T-helper 2 cell treated with Interferon-gamma antibody and Interleukin-4, amounts not matched to agents 100 ng/mL and 5 ng/mL, for 36 hours (primary cell): Measurements from ENCODE around the gene STK31. TPM values are rescaled to one million over a fixed set of nuclear protein-coding genes. Genes with fewer than 3 reads are reported as not detected.
"Not testable (repeated sequence)": the region's sequence is repeated elsewhere in the genome, so short reads cannot be mapped to it uniquely, and the experiment has no call there.

Experiments used
- intact Hi-C: fragments of 100-400 bp; cut with micrococcal nuclease; formaldehyde crosslinking; loops from one replicate; pipeline ENCODE4 v1.15.1; 2023
- total RNA-seq: library from RNA; stranded (reverse); gene quantifications from 2 replicates; pipeline ENCODE4 v1.2.3, GENCODE V29; 2022

The STK31 gene
- total RNA-seq, 1 donor from 2014 or later: 0.32 TPM

DNA sequence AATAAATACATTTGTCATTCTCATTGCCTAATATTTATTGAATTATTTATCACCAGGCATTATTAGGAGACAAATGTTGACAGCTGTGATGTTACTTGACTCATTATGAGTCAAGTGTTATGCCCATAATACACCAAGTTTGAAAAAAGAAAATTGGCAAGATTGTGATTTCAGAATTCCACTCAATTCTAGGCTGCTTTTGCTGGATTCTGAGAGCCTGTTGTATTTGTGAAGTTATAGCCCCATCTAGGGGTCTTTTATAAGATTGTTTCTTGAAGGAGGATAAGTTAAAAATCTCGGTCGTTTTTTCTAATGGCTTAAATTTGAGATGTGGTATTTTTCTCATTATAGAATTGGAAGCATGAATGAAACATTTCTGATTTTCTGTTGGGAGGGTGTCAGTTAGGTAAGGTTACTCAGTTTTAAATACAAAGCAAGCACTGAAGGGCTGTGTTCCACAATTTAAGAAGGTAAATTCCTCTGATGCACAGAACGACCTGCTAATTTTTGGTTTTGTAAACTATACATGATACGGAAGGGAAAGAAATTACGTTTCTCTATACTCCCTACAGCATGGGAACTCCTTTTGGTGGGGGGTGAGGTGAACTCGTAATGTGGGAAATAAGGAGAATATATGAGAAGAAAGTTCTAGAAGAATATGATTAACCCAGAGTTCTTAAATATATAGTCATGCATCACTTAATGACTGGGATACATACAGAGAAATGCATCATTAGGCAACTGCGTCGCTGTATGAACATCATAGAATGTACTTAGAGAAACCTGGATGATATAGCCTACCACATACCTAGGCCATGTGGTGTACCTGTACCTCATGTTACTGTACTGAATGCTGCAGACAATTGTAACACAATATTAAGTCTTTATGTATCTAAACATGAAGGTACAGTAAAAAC is 2.6 kb downstream of the STK31 start:
- intact Hi-C loops: loop anchor here (1.0 to 2.0 kb wide), 3 partner anchors 142 to 440 kb away; no protein-coding TSS in a partner anchor

DNA sequence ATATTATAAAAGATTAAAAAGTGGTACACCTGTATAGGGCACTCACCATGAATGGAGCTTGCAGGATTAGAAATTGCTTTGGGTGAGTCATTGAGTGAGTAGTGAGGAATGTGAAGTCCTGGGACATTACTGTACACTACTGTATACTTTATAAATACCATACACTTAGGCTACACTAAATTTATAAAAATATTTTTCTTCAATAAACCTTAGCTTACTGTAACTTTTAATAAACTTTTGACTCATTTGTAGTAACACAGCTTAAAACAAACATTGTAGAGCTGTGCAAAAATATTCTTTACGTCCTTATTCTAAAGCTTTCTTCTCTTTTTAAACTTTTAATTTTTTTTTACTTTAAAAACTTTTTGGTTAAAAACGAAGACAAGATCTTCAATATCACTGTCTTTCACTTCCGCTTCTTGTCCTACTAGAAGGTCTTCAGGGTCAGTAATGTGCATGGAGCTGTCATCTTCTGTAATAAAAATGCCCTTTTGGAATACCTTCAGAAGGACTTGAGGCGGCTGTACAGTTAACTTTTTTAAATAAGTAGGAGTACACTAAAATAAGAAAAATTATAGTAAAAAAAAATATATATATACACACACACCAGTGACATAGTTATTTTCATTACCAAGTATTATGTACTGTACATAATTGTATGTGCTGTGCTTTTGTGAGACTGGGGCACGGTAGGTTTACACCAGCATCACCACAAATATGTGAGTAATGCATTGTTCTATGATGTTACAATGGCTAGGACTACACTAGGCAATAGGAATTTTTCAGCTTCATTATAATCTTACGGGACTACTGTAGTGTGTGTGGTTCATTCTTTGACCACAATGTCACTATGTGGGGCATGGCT is 3.5 kb downstream of the STK31 start:
- intact Hi-C loops: loop anchor here (2.0 kb wide), 1 partner anchor 441 kb away; no protein-coding TSS in a partner anchor

GRCh38 chr7:23714150-23714464 is 4.1 kb downstream of the STK31 start:
- intact Hi-C loops: no loop called here

DNA sequence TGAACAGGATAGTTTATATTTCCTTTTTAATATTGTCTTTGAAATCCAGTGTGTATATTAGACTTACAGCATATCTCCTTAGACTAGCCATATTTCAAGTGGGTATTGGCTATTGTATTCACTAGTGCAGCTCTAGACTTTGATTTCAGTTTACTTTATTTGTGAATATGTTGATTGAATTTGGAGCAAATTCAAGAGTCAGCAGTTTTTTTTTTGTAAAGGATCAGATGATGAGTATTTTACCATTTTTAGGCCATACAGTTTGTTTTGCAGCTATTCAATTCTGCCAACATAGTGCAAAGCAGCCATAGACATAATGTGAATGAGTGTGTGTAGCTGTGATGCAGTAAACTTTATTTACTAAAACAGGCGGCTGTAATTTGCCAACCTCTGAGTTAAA is 4.6 kb downstream of the STK31 start:
- intact Hi-C loops: no loop called here

DNA sequence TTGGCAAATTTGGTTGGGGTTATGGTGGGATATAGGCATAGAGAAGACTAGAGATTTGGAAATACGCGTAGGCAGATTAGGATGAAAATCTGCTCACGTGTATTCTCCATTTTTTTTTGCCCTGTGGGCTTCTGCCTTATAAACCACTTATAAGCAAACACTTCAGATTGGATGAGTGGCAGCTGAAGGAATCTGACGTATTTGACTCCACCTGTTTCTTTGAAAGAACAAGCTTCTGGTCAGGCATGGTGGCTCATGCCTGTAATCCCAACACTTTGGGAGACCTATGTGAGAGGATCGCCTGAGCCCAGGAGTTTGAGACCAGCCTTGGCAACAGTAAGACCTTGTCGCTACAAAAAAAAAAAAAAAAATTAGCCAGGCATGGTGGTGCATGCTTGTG is 5.1 kb downstream of the STK31 start:
- intact Hi-C loops: no loop called here

DNA sequence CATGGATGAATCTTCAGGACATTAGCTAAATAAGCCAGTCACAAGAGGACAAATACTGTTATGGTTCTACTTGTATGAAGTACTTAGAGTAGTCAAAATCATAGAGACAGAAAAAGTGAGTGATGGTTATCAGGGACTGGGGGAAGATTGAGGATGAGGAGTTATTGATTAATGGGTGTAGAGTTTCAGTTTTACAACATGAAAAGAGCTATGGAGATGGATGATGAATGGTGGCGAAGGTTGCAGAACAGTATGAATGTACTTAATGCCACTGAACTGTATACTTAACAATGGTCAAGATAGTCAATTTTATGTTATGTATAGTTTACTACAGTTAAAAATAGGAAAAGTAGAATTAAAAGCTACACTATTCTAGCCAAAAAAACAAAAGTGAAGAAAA is 7.8 kb downstream of the STK31 start:
- intact Hi-C loops: no loop called here

- intact Hi-C loops: no loop called here
Observed at GRCh38 chr7:23721456-23721855, 11.4 kb downstream of the STK31 start.

- intact Hi-C loops: not testable (repeated sequence)
Observed at GRCh38 chr7:23722587-23723216, 12.7 kb downstream of the STK31 start.

DNA sequence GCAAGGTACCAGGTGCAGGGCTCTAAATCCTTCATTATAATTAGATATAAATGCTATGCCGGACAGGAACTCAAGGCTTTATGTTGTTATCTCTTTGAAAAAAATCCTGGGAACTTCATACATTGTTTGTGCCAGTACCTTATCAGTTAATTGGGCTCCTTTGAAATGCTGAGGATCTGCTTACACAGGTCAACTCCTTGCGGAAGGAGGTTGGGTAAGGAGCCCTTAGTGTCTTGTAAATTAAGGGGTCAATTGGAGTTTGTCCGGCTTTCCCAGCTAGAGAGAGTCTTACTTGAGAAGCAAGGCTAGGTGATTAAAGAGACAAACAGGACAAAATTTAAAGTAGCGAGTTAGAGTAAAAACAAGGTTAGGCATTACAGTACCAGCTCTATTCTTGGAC is 14.1 kb downstream of the STK31 start:
- intact Hi-C loops: not testable (repeated sequence)

DNA sequence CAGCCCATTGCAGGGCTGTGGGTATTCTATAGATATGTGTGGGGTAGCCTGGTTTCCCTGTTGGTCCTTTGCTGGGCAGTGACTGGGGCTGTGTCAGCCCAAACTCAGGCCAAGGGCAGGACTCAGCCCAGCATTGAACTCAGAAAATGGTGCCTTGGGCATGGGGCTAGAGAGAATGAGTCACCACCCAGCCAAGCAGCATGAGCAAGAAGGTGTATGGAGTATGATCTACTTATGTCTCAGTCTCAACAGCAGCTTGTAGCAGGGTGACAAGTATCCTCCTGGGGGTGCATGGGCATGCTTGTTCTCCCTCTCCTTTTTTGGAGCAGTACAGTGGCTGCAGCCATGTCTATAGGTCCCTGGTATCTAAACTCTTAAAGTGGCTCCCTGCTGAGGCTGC is 32.0 kb downstream of the STK31 start:
- intact Hi-C loops: no loop called here

GRCh38 chr7:23743226-23743625 is 33.2 kb downstream of the STK31 start:
- intact Hi-C loops: no loop called here

- intact Hi-C loops: no loop called here
Observed at GRCh38 chr7:23746629-23747028, 36.6 kb downstream of the STK31 start.

DNA sequence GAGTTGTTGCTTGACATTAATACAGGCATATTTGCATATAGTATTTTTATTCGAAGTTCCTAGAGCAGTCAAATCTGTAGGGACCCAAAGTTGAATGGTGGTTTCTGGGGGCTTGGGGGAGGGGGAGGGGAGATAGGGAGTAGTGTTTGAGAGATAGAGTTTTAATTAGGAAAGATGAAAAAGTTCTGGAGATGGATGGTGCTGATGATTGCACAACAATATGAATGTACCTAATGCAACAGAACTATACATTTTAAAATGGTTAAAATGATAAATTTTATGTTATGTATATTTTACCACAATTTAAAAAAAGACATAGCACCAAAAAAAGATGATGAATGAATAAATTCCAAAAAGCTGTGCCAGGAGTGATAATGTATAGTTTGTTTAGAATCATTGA is 41.8 kb downstream of the STK31 start:
- intact Hi-C loops: no loop called here

DNA sequence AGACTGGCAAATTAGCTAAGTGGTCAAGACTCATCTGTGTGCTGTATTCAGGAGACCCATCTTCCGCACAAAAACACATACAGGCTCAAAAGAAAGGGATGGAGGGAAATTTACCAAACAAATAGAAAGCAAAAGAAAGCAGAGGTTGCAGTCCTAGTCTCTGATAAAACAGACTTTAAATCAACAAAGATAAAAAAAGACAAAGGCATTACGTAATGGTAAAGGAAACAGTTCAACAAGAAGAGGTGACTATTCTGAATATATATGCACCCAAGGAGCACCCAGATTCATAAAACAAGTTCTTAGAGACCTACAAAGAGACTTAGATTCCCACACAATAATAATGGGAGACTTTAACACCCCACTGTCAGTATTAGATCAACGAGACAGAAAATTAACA is 48.8 kb downstream of the STK31 start:
- intact Hi-C loops: not testable (repeated sequence)

DNA sequence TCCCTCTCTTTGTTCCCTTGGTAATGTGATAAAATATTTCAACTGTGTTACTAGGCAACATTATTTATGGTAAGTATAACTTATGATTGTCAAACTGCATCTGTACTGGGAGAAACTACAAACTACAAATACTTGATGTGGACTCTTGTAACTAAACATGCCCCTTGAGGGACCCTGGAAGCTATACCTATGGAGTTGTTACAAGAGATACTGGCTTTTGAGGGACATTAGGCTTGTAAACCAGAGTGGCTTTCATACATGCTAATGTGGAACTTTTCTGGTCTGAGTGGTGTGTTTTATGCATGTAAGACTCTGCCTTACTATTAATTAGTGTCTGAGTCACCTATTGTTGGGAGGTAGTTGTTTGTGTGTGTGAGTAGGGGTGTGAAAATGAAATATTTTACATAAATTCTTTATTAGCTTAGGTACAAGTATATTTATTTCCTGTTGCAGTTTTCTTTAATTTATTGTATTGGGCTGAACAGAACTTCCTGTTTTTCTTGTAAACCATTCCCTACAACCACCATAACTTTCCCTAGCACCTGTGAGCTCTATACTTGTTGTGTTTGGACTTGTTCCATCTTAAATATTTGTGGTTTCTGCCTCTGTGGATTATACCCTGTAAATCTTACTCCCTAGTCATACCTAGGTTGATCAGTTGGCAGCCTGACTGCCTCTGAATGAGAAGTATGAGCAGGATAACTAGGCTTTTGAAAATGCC is 49.8 kb downstream of the STK31 start:
- intact Hi-C loops: no loop called here

DNA sequence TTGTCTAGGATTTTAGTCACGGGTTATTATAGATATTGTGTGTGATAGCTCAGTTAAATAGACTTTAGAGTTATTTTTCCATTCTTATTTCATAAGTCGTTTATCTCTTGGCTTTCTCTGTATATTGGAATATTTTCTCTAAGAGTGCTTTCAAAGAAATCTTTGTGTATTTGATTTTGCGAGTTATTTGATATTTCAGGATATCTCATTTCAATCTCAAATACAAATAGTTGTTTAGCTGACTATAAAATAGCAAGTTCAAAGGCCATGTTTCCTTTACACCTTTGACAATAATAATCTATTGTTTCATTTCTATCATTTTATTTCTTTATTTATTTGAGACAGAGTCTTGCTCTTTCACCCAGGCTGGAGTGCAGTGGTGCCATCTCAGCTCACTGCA is 55.9 kb downstream of the STK31 start:
- intact Hi-C loops: no loop called here

- intact Hi-C loops: no loop called here
Observed at GRCh38 chr7:23767514-23767913, 57.5 kb downstream of the STK31 start.

DNA sequence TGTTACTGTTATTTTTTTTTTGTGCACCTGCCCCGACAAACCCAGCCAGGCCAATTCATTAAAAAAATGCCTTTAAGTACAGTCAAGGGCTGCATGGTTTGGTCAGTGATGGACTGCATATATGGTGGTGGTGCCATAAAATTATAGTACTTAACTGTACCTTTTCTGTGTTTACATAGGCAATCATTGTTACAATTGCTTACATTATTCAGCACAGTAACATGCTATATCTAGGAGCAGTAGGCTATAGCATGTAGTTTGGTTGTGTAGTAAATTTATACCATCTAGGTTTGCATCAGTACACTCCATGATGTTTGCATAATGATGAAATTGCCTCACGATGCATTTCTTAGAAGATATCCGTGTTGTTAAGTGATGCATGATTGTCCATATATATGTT is 58.0 kb downstream of the STK31 start:
- intact Hi-C loops: no loop called here

- intact Hi-C loops: not testable (repeated sequence)
Observed at GRCh38 chr7:23779185-23779800, 69.3 kb downstream of the STK31 start.

- intact Hi-C loops: no loop called here
Observed at GRCh38 chr7:23783115-23783514, 73.1 kb downstream of the STK31 start.

DNA sequence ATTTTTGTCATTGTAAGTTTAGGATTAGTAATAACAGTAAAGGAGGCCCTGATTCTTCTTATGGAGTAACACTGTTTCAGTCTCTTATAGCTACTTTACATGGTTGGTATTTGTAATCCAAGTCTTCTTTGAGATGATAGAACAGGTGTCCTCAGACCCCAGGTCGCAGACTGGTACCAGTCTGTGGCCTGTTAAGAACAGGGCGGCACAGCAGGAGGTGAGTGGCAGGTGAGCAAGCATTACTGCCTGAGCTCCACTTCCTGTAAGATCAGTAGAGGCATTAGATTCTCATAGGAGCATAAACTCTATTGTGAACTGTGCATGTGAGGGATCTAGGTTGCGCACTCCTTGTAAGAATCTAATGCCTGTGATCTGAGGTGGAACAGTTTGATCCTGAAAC is 77.3 kb downstream of the STK31 start:
- intact Hi-C loops: no loop called here
